Measurements from ENCODE around the gene ZYG11B. TPM values are rescaled to one million over a fixed set of nuclear protein-coding genes. Genes with fewer than 3 reads are reported as not detected.

The ZYG11B gene
- polyA plus RNA-seq, 3 donors, result 7.3 to 17.5 (median 15.8) TPM

DNA sequence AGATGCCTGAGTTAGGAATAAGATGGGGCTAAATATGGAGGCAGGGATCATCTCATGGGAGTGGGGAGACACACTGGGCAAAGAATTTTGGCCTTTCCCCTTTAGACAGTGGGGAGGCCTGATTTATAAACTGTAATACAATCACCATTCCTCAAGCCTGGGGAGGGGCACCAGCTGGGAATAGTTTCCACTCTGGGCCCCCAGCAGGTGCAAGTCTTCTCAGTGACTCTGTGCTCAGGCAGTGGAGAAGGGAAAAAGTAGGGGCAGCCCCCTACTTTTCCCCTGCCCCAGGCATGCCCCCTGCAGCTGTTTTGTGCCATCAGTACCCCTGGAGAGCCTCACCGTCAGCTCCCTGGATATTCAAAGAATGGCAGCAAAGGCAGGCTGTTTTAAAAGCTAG is 47.2 kb upstream of the ZYG11B start:
- Histone ChIP-seq H4K20me1 (ENCODE audit: insufficient read depth, low read length) (no peaks in the 10 kb centered on the region), H3K4me1 (ENCODE audit: control insufficient read depth in 1 of 2, insufficient read depth in 2 of 2, low read length in 2 of 2) (peaks cover 10 to 16% of the 10 kb centered on the region in 2 donors), H3K9ac (ENCODE audit: insufficient read depth, low read length, poor library complexity, severe bottlenecking) (no peak overlapping the region), H3K79me2 (ENCODE audit: insufficient read depth, low read length) (no peaks in the 10 kb centered on the region), H3K4me3 (replicated peaks in 1 of 3; ENCODE audit: low read depth in 2 of 3, low read length in 3 of 3) (no peak overlapping the region), H2AFZ (ENCODE audit: insufficient read depth, low read depth, low read length, poor library complexity, severe bottlenecking) (no peak overlapping the region), H3K9me3 (replicated peaks in 1 of 2; ENCODE audit: control insufficient read depth in 1 of 2, insufficient read depth in 1 of 2, low read length in 2 of 2) (no peaks in the 10 kb centered on the region), H3K27ac (ENCODE audit: low read depth in 1 of 2, low read length in 2 of 2) (no peak overlapping the region), H3K4me2 (replicated peaks; ENCODE audit: extremely low read depth, low read length, poor library complexity, severe bottlenecking) (no peak overlapping the region), H3K27me3 (ENCODE audit: control insufficient read depth in 2 of 2, insufficient read depth in 2 of 2, low read length in 2 of 2) (no peaks in the 10 kb centered on the region), H3K36me3 (replicated peaks in 1 of 2; ENCODE audit: control insufficient read depth in 1 of 2, insufficient read depth in 2 of 2, low read length in 2 of 2) (no peaks in the 10 kb centered on the region)
- peaks cover 0 to 3% (median 0%) of the 10 kb centered on the region in 7 donors for H3K9me3 Mint-ChIP-seq
- peaks cover 0 to 2% of the 10 kb centered on the region in 2 donors for H3K36me3 Mint-ChIP-seq
- no peaks in the 10 kb centered on the region for H3K27me3 Mint-ChIP-seq (ENCODE audit: low read depth in 3 of 3)
- intact Hi-C loops (cut with micrococcal nuclease), result no loop called here
- H3K4me1 Mint-ChIP-seq, result peaks cover 24% of the 10 kb centered on the region
- no peak overlapping the region for H3K27ac Mint-ChIP-seq
- no peak overlapping the region for H3K4me3 Mint-ChIP-seq
- TF ChIP-seq, protein P1, sequence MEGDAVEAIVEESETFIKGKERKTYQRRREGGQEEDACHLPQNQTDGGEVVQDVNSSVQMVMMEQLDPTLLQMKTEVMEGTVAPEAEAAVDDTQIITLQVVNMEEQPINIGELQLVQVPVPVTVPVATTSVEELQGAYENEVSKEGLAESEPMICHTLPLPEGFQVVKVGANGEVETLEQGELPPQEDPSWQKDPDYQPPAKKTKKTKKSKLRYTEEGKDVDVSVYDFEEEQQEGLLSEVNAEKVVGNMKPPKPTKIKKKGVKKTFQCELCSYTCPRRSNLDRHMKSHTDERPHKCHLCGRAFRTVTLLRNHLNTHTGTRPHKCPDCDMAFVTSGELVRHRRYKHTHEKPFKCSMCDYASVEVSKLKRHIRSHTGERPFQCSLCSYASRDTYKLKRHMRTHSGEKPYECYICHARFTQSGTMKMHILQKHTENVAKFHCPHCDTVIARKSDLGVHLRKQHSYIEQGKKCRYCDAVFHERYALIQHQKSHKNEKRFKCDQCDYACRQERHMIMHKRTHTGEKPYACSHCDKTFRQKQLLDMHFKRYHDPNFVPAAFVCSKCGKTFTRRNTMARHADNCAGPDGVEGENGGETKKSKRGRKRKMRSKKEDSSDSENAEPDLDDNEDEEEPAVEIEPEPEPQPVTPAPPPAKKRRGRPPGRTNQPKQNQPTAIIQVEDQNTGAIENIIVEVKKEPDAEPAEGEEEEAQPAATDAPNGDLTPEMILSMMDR (IDR thresholded peaks at IDR 0.05), result no peak
- DNase-seq, result no peak
- WGBS (ENCODE audit: insufficient coverage), result 100% methylated on average over 1 of the region's 1 CpG

DNA sequence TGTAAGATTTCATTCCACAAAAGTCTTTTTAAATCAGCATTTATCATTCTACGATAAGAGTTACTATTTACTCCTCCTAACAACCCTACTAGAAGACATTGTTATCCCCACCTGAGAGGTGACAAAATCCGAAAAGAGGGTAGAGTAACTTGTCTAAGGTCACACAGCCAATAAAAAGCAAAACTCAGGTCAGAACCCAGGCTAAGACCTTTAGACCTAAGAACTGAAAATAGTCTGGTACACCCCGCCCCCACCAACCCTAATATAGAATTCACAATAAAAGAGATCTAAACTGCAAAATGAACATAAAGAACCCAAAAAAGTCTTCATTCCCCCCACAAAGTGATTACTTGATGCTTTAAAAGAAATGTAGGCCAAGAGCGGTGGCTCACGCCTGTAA is 46.8 kb upstream of the ZYG11B start:
- Mint-ChIP-seq H3K9me3 (peaks cover 0 to 3% (median 0%) of the 10 kb centered on the region in 7 donors), H3K4me3 (no peak overlapping the region), H3K27ac (no peak overlapping the region), H3K27me3 (ENCODE audit: low read depth in 3 of 3) (no peaks in the 10 kb centered on the region), H3K4me1 (peaks cover 22% of the 10 kb centered on the region), H3K36me3 (peaks cover 0 to 2% of the 10 kb centered on the region in 2 donors)
- Histone ChIP-seq H3K27me3 (ENCODE audit: control insufficient read depth in 2 of 2, insufficient read depth in 2 of 2, low read length in 2 of 2) (no peaks in the 10 kb centered on the region), H3K36me3 (replicated peaks in 1 of 2; ENCODE audit: control insufficient read depth in 1 of 2, insufficient read depth in 2 of 2, low read length in 2 of 2) (no peaks in the 10 kb centered on the region), H3K9ac (ENCODE audit: insufficient read depth, low read length, poor library complexity, severe bottlenecking) (no peak overlapping the region), H3K27ac (ENCODE audit: low read depth in 1 of 2, low read length in 2 of 2) (no peak overlapping the region), H3K9me3 (replicated peaks in 1 of 2; ENCODE audit: control insufficient read depth in 1 of 2, insufficient read depth in 1 of 2, low read length in 2 of 2) (no peaks in the 10 kb centered on the region), H3K4me3 (replicated peaks in 1 of 3; ENCODE audit: low read depth in 2 of 3, low read length in 3 of 3) (no peak overlapping the region), H3K4me2 (replicated peaks; ENCODE audit: extremely low read depth, low read length, poor library complexity, severe bottlenecking) (no peak overlapping the region), H4K20me1 (ENCODE audit: insufficient read depth, low read length) (no peaks in the 10 kb centered on the region), H3K4me1 (ENCODE audit: control insufficient read depth in 1 of 2, insufficient read depth in 2 of 2, low read length in 2 of 2) (peaks cover 10 to 16% of the 10 kb centered on the region in 2 donors), H2AFZ (ENCODE audit: insufficient read depth, low read depth, low read length, poor library complexity, severe bottlenecking) (no peak overlapping the region), H3K79me2 (ENCODE audit: insufficient read depth, low read length) (no peaks in the 10 kb centered on the region)
- intact Hi-C loops (cut with micrococcal nuclease), result no loop called here
- TF ChIP-seq, protein P1 (IDR thresholded peaks at IDR 0.05), result no peak
- 95% methylated on average over 4 of the region's 5 CpGs for WGBS (ENCODE audit: insufficient coverage)
- no peak for DNase-seq

All from CD14-positive monocyte (primary cell).